Measurements from ENCODE around the gene LGR4. TPM values are rescaled to one million over a fixed set of nuclear protein-coding genes. Genes with fewer than 3 reads are reported as not detected.

Gene LGR4
- total and polyA plus RNA-seq, 9 of the 15 experiments (the other 6 are each of a cell fraction or from before 2014, with no cell fraction given): 0.94 to 10.1 (median 5.8) TPM

- no peak for TF ChIP-seq RBBP5 (IDR thresholded peaks at IDR 0.05; ENCODE audit: borderline replicate concordance, insufficient read depth, low read length, poor library complexity, severe bottlenecking)
- no peak for TF ChIP-seq NCOA6 (IDR thresholded peaks at IDR 0.05)
- TF ChIP-seq PATZ1 (CRISPR knock-in tag; IDR thresholded peaks at IDR 0.05; ENCODE audit: borderline replicate concordance): no peak
- TF ChIP-seq ZKSCAN3 (CRISPR knock-in tag; IDR thresholded peaks at IDR 0.05): no peak
- TF ChIP-seq RBM17 (IDR thresholded peaks at IDR 0.05; ENCODE audit: borderline replicate concordance, low read depth, low read length): no peak
- TF ChIP-seq FOXO4 (CRISPR knock-in tag; IDR thresholded peaks at IDR 0.05): no peak
- no peak for TF ChIP-seq BRF1 (IDR thresholded peaks at IDR 0.05; ENCODE audit: borderline replicate concordance, extremely low read depth, insufficient read length)
- TF ChIP-seq FOXP1 (CRISPR knock-in tag; IDR thresholded peaks at IDR 0.05): no peak
- no peak for TF ChIP-seq ASH1L (IDR thresholded peaks at IDR 0.05; ENCODE audit: borderline replicate concordance, low read depth, partially characterized antibody)
- TF ChIP-seq FUS (optimal IDR thresholded peaks at IDR 0.05; ENCODE audit: low read depth, low read length): no peak
- TF ChIP-seq ZBTB33 (CRISPR knock-in tag; IDR thresholded peaks at IDR 0.05): no peak
- TF ChIP-seq PCBP2 (IDR thresholded peaks at IDR 0.05; ENCODE audit: low read depth, low read length, poor library complexity, severe bottlenecking): no peak
- no peak for TF ChIP-seq KLF10 (CRISPR knock-in tag; IDR thresholded peaks at IDR 0.05)
- no peak for TF ChIP-seq MTA3 (IDR thresholded peaks at IDR 0.05; ENCODE audit: borderline replicate concordance)
- TF ChIP-seq TEAD1 (CRISPR knock-in tag; IDR thresholded peaks at IDR 0.05): 0 out of 4 replicates have a peak, but pooled peaks of 1 of the 2 experiments have one; percentile 46
- TF ChIP-seq ZNF354B (CRISPR knock-in tag; IDR thresholded peaks at IDR 0.05): no peak
- TF ChIP-seq SMARCE1 (IDR thresholded peaks at IDR 0.05): peak; percentile 93
- no peak for TF ChIP-seq HDAC6 (IDR thresholded peaks at IDR 0.05; ENCODE audit: low read depth, low read length)
- no peak for TF ChIP-seq MAX (CRISPR knock-in tag; IDR thresholded peaks at IDR 0.05)
- TF ChIP-seq SNAPC5 (CRISPR knock-in tag; IDR thresholded peaks at IDR 0.05): no peak
- TF ChIP-seq E2F3 (CRISPR knock-in tag; IDR thresholded peaks at IDR 0.05): no peak
- TF ChIP-seq STAT5A (IDR thresholded peaks at IDR 0.05; ENCODE audit: borderline replicate concordance, low read length): peak; percentile 74; the same call in 1 of the 2 replicates
- TF ChIP-seq TOE1 (IDR thresholded peaks at IDR 0.05; ENCODE audit: borderline replicate concordance): no peak
- no peak for TF ChIP-seq TOE1 (CRISPR knock-in tag; IDR thresholded peaks at IDR 0.05; ENCODE audit: borderline replicate concordance, low read depth)
Measured at GRCh38 chr11:27372164-27372563, 100.4 kb downstream of the LGR4 start (continued).
